Activated naive CD4-positive, alpha-beta T cell treated with anti-CD3 and anti-CD28 coated beads, Interleukin-2, amount 10 ng/mL, durations not matched to agents 5 hours and 36 hours (primary cell): ENCODE measurements around the gene MCRIP2. TPM values are rescaled to one million over a fixed set of nuclear protein-coding genes. Genes with fewer than 3 reads are reported as not detected.

Source experiments
- total RNA-seq, 2 experiments: library from RNA; stranded (reverse); gene quantifications; one replicate each; pipeline ENCODE4 v1.2.3, GENCODE V29; 2021

MCRIP2 gene
- 10 to 100 TPM; 28.9 to 31.2 TPM for total RNA-seq

GRCh38 chr16:641326-642188 lies at the start of gene MCRIP2:
Gene MCRIP2, plus strand, starts transcription at chr16:641828. Its CDS starts 164 bp downstream, at chr16:641992.

DNA sequence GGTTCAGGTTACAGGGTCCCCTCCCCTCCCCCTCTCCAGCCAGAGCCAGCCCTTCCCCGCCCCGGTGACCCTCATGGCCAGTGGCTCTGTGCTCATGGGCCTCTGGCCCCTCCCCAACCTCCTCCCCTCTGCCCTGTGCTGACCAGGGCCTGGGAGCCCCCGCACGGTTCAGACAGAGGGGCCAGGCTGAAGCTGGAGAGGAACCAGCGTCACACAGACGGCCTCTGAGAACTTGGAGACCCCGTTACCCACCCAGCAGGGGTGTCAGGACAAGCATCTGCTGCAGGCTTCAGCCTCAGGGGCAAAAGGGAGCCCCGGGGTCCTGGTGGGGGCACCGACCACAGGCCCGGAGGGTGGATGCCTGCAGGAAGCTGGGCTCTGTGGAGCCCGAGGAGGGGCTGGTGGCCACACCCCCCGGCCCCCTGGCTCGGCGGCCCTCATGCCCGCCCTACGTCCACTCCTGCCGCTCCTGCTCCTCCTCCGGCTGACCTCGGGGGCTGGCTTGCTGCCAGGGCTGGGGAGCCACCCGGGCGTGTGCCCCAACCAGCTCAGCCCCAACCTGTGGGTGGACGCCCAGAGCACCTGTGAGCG lies 10.7 kb upstream of the MCRIP2 start, which contains the start of gene WFIKKN1:
TSS of gene WFIKKN1 (plus strand) at position 171 of the 591 bp plus-strand sequence. CDS start at position 440, 269 bp downstream.

GRCh38 chr16:636206-637080 lies 5.2 kb upstream of the MCRIP2 start, which contains the start of gene METTL26:
Gene METTL26, minus strand, starts transcription at chr16:636305. Its CDS starts 15 bp downstream, at chr16:636290.

DNA sequence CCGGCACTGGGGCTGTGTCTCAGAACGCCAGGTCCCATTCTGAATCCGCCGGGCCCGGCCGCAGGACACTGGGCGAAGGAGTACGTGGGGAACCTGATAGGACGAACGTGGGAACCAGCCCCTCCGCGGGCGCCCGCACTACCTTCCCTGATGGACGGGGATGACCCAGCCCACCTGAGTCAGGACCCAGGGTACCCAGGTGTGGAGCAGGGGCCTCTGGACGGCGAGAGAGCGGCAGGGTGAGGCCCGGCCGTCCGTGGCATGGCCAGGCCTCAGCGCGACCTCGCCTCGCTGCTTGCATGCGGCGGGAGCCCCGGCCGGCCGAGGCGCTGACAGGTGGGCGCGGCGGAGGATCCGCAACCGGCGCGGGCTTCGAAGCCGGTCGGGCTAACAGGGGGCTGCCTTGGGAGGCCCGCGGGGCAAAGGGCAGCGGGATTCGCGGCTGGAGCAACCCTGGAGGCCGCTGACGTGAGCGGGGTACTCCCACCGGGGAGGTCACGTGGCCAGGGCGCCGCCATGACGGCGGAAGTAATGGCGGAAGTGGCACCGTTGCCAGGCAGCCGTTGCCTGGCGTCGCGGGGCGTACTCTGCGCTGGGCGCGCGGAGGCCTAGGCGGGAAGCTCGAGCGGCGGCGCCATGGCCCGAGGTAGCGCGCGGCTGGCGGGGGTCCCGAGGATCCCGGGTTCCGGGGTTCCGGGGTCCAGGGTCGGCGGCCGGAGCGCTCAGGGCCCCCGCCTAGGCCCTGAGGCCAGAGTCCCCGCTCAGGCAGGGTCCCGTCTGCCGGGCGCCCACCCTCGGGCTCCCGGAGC lies 7.4 kb downstream of the MCRIP2 start, which contains the start of gene WDR90:
TSS of gene WDR90 (plus strand) at position 585 of the 809 bp plus-strand sequence. CDS start at position 637, 52 bp downstream.

GRCh38 chr16:667780-668518 lies 26.3 kb downstream of the MCRIP2 start, which contains the start of gene RHOT2:
Gene RHOT2, plus strand, starts transcription at chr16:668132. Its CDS starts 68 bp downstream, at chr16:668200.

GRCh38 chr16:674968-675883 lies 33.6 kb downstream of the MCRIP2 start, which contains the start of gene RHBDL1:
Gene RHBDL1, plus strand, starts transcription at chr16:675671. Its CDS starts 120 bp downstream, at chr16:675791.

GRCh38 chr16:679814-680624 lies 38.4 kb downstream of the MCRIP2 start, which contains the start of gene STUB1:
Gene STUB1, plus strand, starts transcription at chr16:680410. Its CDS starts 116 bp downstream, at chr16:680526.

GRCh38 chr16:684071-684794 lies 42.6 kb downstream of the MCRIP2 start, which contains the start of gene JMJD8:
Gene JMJD8, minus strand, starts transcription at chr16:684334. Its CDS starts 15 bp downstream, at chr16:684319.

Other genes with a start within 250 kb of the MCRIP2 start
- gene NME4, start 244.6 kb upstream of the MCRIP2 start, total RNA-seq, result 10 to 100 TPM; 40.7 to 43.4 TPM
- gene DECR2, start 239.9 kb upstream of the MCRIP2 start, total RNA-seq, result 1 to 10 TPM; 5.0 to 6.0 TPM
- 10 to 100 TPM; 22.0 to 24.6 TPM for gene RAB11FIP3, start 216.2 kb upstream of the MCRIP2 start, total RNA-seq
- gene CAPN15, start 114.1 kb upstream of the MCRIP2 start, total RNA-seq, result 10 to 100 TPM; 71.0 to 71.8 TPM
- gene PRR35, start 81.4 kb upstream of the MCRIP2 start, total RNA-seq, result not detected
- 1 to 10 TPM; 4.6 to 4.7 TPM for gene NHLRC4, start 74.8 kb upstream of the MCRIP2 start, total RNA-seq
- gene PIGQ, start 71.9 kb upstream of the MCRIP2 start, total RNA-seq, result 10 to 100 TPM; 32.9 to 36.8 TPM
- gene RAB40C, start 51.8 kb upstream of the MCRIP2 start, total RNA-seq, result 10 to 100 TPM; 12.7 to 14.1 TPM
- under 1 TPM; 0.33 to 0.36 TPM for gene WFIKKN1, start 10.8 kb upstream of the MCRIP2 start, total RNA-seq
- gene METTL26, start 5.5 kb upstream of the MCRIP2 start, total RNA-seq, result 10 to 100 TPM; 70.0 to 70.7 TPM
- gene WDR90, start 7.5 kb downstream of the MCRIP2 start, total RNA-seq, result 10 to 100 TPM; 63.2 to 67.3 TPM
- 100 to 1,000 TPM; 126 to 134 TPM for gene RHOT2, start 26.3 kb downstream of the MCRIP2 start, total RNA-seq
- 1 to 10 TPM; 1.3 to 1.6 TPM for gene RHBDL1, start 33.8 kb downstream of the MCRIP2 start, total RNA-seq
- gene STUB1, start 38.6 kb downstream of the MCRIP2 start, total RNA-seq, result 10 to 100 TPM; 61.4 to 61.7 TPM
- gene JMJD8, start 42.5 kb downstream of the MCRIP2 start, total RNA-seq, result 10 to 100 TPM; 30.3 to 31.4 TPM
- 10 to 100 TPM; 15.2 to 16.1 TPM for gene WDR24, start 48.6 kb downstream of the MCRIP2 start, total RNA-seq
- gene FBXL16, start 64.0 kb downstream of the MCRIP2 start, total RNA-seq, result 10 to 100 TPM; 21.2 to 21.5 TPM
- gene METRN, start 73.3 kb downstream of the MCRIP2 start, total RNA-seq, result 1 to 10 TPM; 5.5 TPM
- 10 to 100 TPM in 1 of 2 experiments, 1 to 10 TPM in 1; 9.7 to 10.8 TPM for gene ANTKMT, start 79.3 kb downstream of the MCRIP2 start, total RNA-seq
- gene CCDC78, start 84.6 kb downstream of the MCRIP2 start, total RNA-seq, result 1 to 10 TPM; 1.6 to 2.1 TPM
- gene HAGHL, start 85.3 kb downstream of the MCRIP2 start, total RNA-seq, result 1 to 10 TPM; 5.2 to 7.6 TPM
- gene CIAO3, start 99.2 kb downstream of the MCRIP2 start, total RNA-seq, result 10 to 100 TPM; 30.8 to 33.1 TPM
- gene MSLN, start 118.9 kb downstream of the MCRIP2 start, total RNA-seq, result not detected
- gene RPUSD1, start 146.6 kb downstream of the MCRIP2 start, total RNA-seq, result 10 to 100 TPM; 22.2 to 23.1 TPM
- 10 to 100 TPM; 67.0 to 72.2 TPM for gene CHTF18, start 146.8 kb downstream of the MCRIP2 start, total RNA-seq
- gene GNG13, start 158.9 kb downstream of the MCRIP2 start, total RNA-seq, result not detected